HepG2 (cell line): ENCODE results near the gene MLLT1. TPM values are rescaled to one million over a fixed set of nuclear protein-coding genes. Genes with fewer than 3 reads are reported as not detected.

Source experiments
- ATAC-seq: fragments of 200-7000 bp; cut with Tn5 transposase; 3 replicates; pipeline ENCODE4 v1.9.1; 2020; ENCODE audit warnings: mild to moderate bottlenecking, moderate library complexity
- BruUV-seq: library from RNA; stranded (reverse); fragments of 400-500 nt; replicated peaks from 2 replicates; lab custom pipeline; 2021; lab: Mats Ljungman, UMichigan
- CTCF ChIA-PET: fragments of 300-600 bp; formaldehyde crosslinking; extraction: SDS; loops from one replicate; lab custom pipeline; 2021; ENCODE audit warnings: low total read pairs, inconsistent platforms, low intra/inter-chr PET ratio; lab: Yijun Ruan, JAX
- POLR2A ChIA-PET: fragments of 350-600 bp; sonication (Branson Sonifier 250); formaldehyde crosslinking; loops from one replicate; lab custom pipeline; 2020; ENCODE audit warnings: antibody characterized with exemption, inconsistent platforms; lab: Yijun Ruan, JAX
- DNase-seq: peaks from one replicate; pipeline ENCODE4 v3.0.0-alpha.2; 2015; ENCODE audit warnings: low spot score
- FAIRE-seq: peaks from 3 replicates; lab custom pipeline; 2011; peaks lifted over from hg19 to GRCh38; lab: Jason Lieb, UNC
- H2AFZ ChIP-seq: one replicate; pipeline ENCODE4 v1.6.1; 2011; ENCODE audit warnings: low read length, inconsistent platforms
- H3K27ac ChIP-seq: fragments of 300-600 bp; 3 replicates; pipeline ENCODE4 v1.8.0; 2011; ENCODE audit warnings: mixed run types, mild to moderate bottlenecking, mixed read lengths, low read length, inconsistent platforms; ENCODE audit not compliant: insufficient read depth; ENCODE audit errors: extremely low read length
- H3K27me3 ChIP-seq, 2 experiments: fragments of 200-600 bp in 1 of 2; 2 replicates in 1 of 2; 3 replicates in 1 of 2; pipeline versions ENCODE4 v1.6.0 to v1.8.0; 2011; ENCODE audit warnings: low read length in 2 of 2, mild to moderate bottlenecking in 2 of 2, moderate library complexity in 2 of 2, inconsistent platforms in 1 of 2; ENCODE audit not compliant: insufficient read depth in 2 of 2, control insufficient read depth in 1 of 2
- H3K36me3 ChIP-seq, 2 experiments: fragments of 200-600 bp in 1 of 2; replicated peaks in 1 of 2; 2 replicates in 1 of 2; 3 replicates in 1 of 2; pipeline versions ENCODE4 v1.5.1 to v1.8.0; 2011; ENCODE audit warnings: low read length in 2 of 2, inconsistent platforms in 1 of 2; ENCODE audit not compliant: insufficient read depth in 2 of 2, control insufficient read depth in 1 of 2
- H3K4me1 ChIP-seq: 2 replicates; pipeline ENCODE4 v1.5.1; 2012; ENCODE audit warnings: low read length, inconsistent platforms; ENCODE audit not compliant: insufficient read depth
- H3K4me2 ChIP-seq: 2 replicates; pipeline ENCODE4 v1.6.0; 2011; ENCODE audit warnings: low read depth, low read length, inconsistent platforms
- H3K4me3 ChIP-seq, 3 experiments: fragments of 200-600 bp in 1 of 3; sonication (generic), shearing (Covaris generic) in 1 of 3; replicated peaks in 1 of 3; 2 replicates each; pipeline ENCODE4 v1.5.1; 2011 to 2016; ENCODE audit warnings: low read length in 3 of 3, inconsistent platforms in 2 of 3, low read depth in 2 of 3, mild to moderate bottlenecking in 2 of 3, control low read depth in 1 of 3, mixed read lengths in 1 of 3; ENCODE audit not compliant: insufficient read depth in 1 of 3
- H3K79me2 ChIP-seq: one replicate; pipeline ENCODE4 v1.6.1; 2011; ENCODE audit warnings: low read length, inconsistent platforms; ENCODE audit not compliant: insufficient read depth
- H3K9ac ChIP-seq: 2 replicates; pipeline ENCODE4 v1.6.0; 2011; ENCODE audit warnings: mild to moderate bottlenecking, low read depth, low read length, inconsistent platforms; ENCODE audit not compliant: insufficient read depth
- H3K9me3 ChIP-seq: 2 replicates; pipeline ENCODE4 v1.5.1; 2012; ENCODE audit warnings: mild to moderate bottlenecking, low read length
- H4K20me1 ChIP-seq: 2 replicates; pipeline ENCODE4 v1.6.0; 2011; ENCODE audit warnings: inconsistent platforms, mild to moderate bottlenecking, low read length, moderate library complexity; ENCODE audit not compliant: insufficient read depth
- STAG1 ChIP-seq: sonication (generic); formaldehyde crosslinking; IDR thresholded peaks from 2 replicates; pipeline ENCODE4 v1.4.0; 2020; ENCODE audit warnings: missing genetic modification reagents
- ZNF441 ChIP-seq: sonication (generic); formaldehyde crosslinking; IDR thresholded peaks from 2 replicates; pipeline ENCODE4 v1.7.0; 2021; ENCODE audit warnings: missing genetic modification reagents, borderline replicate concordance
- WGBS: methylation state at CpG from one replicate; pipeline ENCODE4 v1.1.6; 2017; ENCODE audit warnings: low lambda C conversion rate; 5-methylcytosine and 5-hydroxymethylcytosine counted together
- in situ Hi-C: cut with HindIII; loops from 2 replicates; pipeline ENCODE4 v1.10.0; 2017; ENCODE audit warnings: low pct_unique_long_range_greater_than_20kb; ENCODE audit not compliant: extremely low pct_ligation_motif_present
- intact Hi-C: fragments of 100-400 bp; cut with micrococcal nuclease; formaldehyde crosslinking; loops from one replicate; pipeline ENCODE4 v1.10.0; 2022; ENCODE audit not compliant: unreplicated experiment
- polyA plus RNA-seq, 8 experiments: library from polyadenylated mRNA; depleted of rRNA in 3 of 8; stranded (reverse) in 7 of 8; unstranded in 1 of 8; fragments of >200 nt; fragmentation: Illumina TruSeq in 4 of 8; extraction: Trizol in 4 of 8; gene quantifications; 2 replicates each; pipeline versions ENCODE4 v1.2.1 to v1.2.3, GENCODE V29; 2011 to 2016; ENCODE audit warnings: low read depth in 4 of 8, missing spikeins in 1 of 8, mixed read lengths in 1 of 8; ENCODE audit not compliant: insufficient read depth in 1 of 8
- total RNA-seq, 5 experiments: library from RNA; depleted of rRNA; stranded (reverse); fragments of >200 nt; fragmentation: Illumina TruSeq; extraction: Trizol; gene quantifications; 2 replicates each; pipeline ENCODE4 v1.2.3, GENCODE V29; 2016; ENCODE audit warnings: low read depth in 1 of 5
- TF ChIP-seq, protein P1 (sequence below): sonication (generic); formaldehyde crosslinking; IDR thresholded peaks from 2 replicates; pipeline ENCODE4 v1.5.0; 2020; ENCODE audit warnings: missing genetic modification reagents
- TF ChIP-seq, protein P2 (sequence below): sonication (generic); formaldehyde crosslinking; IDR thresholded peaks from 2 replicates; pipeline ENCODE4 v1.5.0; 2020; ENCODE audit warnings: mild to moderate bottlenecking, missing genetic modification reagents, moderate library complexity

Gene MLLT1
- total and polyA plus RNA-seq, 2 of the 13 experiments (the other 11 are each of a cell fraction or from before 2014, with no cell fraction given), result 11.7 to 12.2 TPM

DNA sequence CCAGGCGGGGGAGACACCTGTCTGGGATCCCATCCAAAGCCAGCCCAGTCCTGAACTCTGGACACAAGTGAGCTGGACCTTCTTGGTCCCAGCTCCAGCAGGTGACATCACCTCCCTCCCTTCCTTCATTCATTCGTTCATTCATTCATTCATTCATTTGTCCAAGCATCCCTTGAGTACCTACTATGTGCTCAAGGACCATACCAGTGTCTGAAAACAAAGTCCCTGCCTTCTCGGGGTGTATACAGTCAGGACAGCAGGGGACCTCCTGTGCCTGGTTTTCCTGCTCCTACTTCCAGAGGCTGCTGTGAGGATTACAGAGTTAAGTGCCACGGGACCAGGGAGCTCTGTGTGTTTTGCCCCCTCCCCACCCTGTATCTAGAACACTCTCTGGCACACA is 39.6 kb upstream of the MLLT1 start:
- in situ Hi-C loops (loop anchor here (25.0 kb wide), 1 partner anchor 282 kb away; no protein-coding TSS in a partner anchor), intact Hi-C loops (no loop called here)
- Histone ChIP-seq H3K9ac (no peak overlapping the region), H3K4me3 (no peak overlapping the region), H4K20me1 (no peaks in the 10 kb centered on the region), H3K9me3 (no peaks in the 10 kb centered on the region), H3K27me3 (peaks cover 1 to 3% of the 10 kb centered on the region in 2 experiments; a peak in 3 of 5 replicates), H3K36me3 (no peaks in the 10 kb centered on the region), H3K79me2 (no peaks in the 10 kb centered on the region), H3K27ac (no peak overlapping the region), H2AFZ (no peak overlapping the region), H3K4me2 (no peak overlapping the region), H3K4me1 (no peaks in the 10 kb centered on the region)
- FAIRE-seq (no peak), DNase-seq (no peak), ATAC-seq (no peak)
- ChIA-PET CTCF (no interaction called here), POLR2A (no interaction called here)
- no TSS peak for BruUV-seq
- no peak for TF ChIP-seq ZNF441 (CRISPR knock-in tag)
- TF ChIP-seq, protein P1, sequence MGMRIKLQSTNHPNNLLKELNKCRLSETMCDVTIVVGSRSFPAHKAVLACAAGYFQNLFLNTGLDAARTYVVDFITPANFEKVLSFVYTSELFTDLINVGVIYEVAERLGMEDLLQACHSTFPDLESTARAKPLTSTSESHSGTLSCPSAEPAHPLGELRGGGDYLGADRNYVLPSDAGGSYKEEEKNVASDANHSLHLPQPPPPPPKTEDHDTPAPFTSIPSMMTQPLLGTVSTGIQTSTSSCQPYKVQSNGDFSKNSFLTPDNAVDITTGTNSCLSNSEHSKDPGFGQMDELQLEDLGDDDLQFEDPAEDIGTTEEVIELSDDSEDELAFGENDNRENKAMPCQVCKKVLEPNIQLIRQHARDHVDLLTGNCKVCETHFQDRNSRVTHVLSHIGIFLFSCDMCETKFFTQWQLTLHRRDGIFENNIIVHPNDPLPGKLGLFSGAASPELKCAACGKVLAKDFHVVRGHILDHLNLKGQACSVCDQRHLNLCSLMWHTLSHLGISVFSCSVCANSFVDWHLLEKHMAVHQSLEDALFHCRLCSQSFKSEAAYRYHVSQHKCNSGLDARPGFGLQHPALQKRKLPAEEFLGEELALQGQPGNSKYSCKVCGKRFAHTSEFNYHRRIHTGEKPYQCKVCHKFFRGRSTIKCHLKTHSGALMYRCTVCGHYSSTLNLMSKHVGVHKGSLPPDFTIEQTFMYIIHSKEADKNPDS (CRISPR knock-in tag), result no peak
- TF ChIP-seq, protein P2, sequence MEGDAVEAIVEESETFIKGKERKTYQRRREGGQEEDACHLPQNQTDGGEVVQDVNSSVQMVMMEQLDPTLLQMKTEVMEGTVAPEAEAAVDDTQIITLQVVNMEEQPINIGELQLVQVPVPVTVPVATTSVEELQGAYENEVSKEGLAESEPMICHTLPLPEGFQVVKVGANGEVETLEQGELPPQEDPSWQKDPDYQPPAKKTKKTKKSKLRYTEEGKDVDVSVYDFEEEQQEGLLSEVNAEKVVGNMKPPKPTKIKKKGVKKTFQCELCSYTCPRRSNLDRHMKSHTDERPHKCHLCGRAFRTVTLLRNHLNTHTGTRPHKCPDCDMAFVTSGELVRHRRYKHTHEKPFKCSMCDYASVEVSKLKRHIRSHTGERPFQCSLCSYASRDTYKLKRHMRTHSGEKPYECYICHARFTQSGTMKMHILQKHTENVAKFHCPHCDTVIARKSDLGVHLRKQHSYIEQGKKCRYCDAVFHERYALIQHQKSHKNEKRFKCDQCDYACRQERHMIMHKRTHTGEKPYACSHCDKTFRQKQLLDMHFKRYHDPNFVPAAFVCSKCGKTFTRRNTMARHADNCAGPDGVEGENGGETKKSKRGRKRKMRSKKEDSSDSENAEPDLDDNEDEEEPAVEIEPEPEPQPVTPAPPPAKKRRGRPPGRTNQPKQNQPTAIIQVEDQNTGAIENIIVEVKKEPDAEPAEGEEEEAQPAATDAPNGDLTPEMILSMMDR (CRISPR knock-in tag), result peak; percentile 21; the same call in 1 of the 2 replicates
- 0 out of 2 replicates have a peak, but pooled peaks have one; percentile 11 for TF ChIP-seq STAG1
- 4% methylated on average over 4 of the region's 4 CpGs for WGBS
